Putamen (tissue), 1 donor: ENCODE measurements around the gene ECI2.

Source experiments
- DNase-seq: peaks from one replicate; pipeline ENCODE4 v3.0.0-alpha.2; 2016; ENCODE audit warnings: low spot score

The ECI2 gene, protein sequence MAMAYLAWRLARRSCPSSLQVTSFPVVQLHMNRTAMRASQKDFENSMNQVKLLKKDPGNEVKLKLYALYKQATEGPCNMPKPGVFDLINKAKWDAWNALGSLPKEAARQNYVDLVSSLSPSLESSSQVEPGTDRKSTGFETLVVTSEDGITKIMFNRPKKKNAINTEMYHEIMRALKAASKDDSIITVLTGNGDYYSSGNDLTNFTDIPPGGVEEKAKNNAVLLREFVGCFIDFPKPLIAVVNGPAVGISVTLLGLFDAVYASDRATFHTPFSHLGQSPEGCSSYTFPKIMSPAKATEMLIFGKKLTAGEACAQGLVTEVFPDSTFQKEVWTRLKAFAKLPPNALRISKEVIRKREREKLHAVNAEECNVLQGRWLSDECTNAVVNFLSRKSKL

DNA sequence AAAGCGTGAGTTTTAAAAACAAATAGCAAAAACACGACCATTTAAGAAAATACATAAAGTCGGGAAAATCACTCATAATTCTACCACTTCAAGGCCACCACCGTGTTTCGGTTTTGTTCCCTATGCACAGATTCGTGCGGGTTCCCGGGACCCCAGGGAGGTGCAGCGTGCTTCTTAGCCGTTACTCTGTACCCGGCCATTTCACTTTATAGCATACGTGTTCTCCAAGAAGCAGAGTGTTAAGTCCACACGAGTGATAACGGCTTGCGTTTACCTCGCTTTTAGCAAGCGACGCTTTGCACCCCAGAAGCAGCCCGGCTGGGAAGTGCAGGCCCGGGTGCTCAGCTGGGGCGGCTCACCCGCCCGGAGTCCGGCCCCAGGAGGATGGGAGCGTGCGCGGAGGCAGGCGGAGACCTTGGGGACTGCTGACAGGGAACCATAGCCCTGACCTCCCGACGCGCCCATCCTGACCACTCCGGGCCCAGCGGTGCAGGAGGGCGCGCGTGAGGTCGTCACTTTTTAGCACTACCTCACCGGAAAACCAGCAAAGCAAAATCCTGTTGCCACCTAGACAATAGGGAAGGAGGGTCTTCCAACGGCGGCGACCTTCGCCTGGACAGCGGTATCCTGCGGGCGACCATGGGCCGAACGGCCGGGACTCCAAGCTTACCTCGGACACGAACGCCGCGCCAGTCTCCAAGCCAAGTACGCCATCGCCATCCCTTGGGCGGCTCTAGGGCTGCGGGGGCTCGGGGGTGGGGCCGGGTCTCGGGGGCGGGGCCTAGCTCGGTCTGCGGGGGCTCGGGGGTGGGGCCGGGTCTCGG lies at the start of gene ECI2:
ECI2 (minus strand) TSS at position 735 of the 824 bp plus-strand sequence; CDS start at position 720, 15 bp downstream.
- DNase-seq, result no peak

DNA sequence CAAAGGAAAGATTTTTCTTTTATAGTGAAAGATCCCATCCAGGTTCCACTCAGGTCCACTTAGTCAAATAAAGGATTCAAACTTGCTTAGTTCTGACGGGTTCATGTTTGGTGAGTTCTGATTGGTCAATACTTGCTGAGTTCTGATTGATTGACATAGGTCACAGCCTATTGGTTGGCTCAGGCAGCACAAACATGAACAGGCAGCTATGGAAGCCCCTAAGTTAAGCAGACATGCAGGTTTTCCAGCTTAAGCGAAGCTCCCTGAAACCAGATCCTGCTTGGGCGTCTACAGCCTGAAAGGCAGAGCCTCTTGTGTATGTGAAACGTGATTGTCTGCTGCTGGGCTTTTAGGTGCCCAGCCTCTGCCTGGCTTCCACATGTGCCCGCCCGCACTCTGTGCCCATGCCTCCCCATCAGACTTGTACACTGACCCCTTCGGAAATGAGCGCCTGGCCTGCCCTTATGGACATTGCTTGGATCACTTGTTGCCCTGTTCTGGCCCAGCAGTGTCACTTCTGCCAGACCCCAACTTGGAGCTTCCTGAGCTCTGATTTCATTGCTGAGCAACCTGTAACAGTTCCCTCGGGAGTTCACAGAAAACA lies 45.4 kb upstream of the ECI2 start:
- DNase-seq, result no peak

DNA sequence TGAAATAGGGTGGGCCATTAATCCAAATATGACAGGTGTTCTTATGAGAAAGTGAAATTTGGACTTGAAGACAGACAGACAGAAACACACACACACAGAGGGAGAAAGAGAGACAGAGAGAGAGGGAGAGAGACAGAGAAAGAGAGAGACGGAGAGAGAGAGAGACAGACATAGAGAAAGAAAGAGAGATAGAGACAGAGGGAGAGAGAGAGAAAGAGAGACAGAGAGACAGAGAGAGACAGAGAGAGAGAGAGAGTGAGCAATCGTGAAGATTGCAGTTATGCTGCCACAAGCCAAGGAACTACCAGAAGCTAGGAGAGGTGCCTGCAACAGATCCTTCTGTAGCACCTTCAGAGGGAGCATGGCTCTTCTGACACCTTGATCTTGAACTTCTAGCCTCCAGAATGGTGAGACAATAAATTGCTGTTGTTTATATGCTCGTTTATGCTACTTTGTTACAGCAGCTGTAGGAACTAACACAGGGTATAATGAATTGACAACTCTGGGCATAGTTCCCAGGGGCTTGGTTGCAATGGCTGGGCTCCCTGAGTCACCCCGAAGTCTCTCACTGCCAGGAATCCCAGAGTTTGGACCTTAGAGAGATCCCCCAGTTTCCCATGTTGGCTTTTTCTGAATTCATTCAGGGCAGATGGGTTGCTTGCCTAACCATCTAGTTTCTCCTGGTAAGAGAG lies 44.7 kb upstream of the ECI2 start:
- no peak for DNase-seq

DNA sequence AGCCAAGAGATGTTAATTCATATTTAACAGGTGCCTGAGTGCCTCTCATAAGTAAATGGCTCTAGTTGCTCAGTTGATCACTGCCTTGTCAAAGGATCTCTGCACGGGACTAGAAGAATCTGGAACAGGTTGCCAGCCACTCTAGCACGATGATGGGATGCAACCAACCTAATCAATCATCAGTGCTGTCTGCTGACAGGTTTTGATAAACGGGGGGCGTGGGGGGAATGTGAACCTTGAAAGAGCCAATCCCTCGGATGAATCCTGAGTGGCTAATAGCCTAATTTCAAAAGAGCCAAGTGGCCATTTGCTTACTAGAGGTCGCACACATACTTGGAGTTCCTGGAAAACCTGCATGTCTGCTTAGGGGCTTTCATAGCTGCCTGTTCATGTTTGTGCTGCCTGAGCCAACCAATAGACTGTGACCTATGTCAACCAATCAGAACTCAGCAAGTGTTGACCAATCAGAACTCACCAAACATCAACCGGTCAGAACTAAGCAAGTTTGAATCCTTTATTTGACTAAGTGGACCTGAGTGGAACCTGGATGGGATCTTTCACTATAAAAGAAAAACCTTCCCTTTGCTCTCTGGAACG lies 43.5 kb upstream of the ECI2 start:
- no peak for DNase-seq

DNA sequence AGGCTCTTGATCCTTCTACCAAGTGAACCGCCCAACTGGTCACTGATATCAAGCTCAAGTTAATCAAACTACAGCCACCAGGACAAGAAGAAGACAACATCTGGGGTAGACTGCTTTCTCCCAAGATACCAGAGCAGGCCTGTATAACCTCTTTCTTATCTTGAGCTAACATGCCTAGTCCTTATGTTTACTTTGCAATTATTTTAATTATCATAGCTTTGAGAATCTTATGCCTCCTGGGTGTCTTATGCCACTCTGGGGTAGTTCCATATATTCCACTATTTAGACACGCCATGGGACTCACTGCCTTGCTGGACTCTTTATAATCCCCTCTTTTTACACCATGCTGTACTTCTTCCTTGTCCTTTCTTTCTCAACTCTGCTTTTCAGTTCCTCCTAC lies 41.5 kb upstream of the ECI2 start:
- no peak for DNase-seq

DNA sequence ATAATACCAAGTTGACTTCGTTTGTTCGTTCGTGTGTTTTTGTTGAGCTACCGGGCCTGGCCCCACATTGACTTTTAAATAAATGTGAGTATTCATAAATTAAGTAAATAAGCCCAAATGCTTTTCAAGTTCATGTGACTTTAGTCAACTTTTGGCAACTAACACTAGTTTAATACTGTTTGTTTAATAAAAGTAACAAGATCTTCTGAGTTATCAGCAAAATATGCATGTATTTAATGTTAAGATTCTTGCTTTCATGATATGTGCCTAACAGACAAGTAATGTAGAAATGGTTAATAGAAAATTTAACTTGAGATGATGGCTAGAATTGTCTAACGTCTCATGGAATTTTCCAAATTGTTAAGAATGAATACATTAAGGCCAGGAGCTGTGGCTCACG lies 38.7 kb upstream of the ECI2 start:
- DNase-seq, result no peak

DNA sequence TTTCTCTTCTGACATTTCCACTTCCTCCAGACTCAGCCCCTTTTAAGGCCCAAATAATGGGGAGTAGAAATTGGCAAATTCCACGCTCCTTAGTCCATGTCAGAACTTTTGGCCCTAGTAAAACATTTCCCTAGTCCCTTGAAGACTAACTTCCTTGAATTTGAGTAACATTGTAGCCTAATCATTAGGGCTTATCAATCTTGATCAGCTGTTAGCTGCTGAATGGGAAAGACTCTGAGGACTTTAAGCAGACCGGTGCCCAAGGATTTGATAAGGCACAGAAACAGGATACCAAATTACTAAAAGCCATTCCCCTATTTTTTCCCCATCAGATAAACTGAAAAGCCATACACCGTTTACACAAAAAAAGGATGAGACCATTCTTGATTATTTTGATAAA lies 37.0 kb upstream of the ECI2 start:
- no peak for DNase-seq

DNA sequence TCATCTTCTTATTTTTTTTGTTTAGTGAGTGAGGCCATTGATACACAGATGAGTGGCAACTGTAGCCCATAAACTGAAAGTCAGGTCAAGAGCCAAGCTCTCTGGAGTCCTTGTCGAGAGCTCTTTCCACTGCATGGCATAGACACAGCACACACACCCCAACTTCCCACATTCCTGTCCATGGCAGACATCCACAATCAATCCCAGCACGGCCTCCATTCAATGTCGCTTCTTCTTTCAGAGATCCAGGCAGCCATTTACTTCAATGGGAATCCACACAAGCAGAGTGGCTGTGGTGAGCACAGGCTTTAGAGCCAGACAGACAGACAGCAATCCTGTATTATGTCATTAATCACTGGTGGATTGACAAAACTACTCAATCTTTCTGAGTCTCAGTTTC lies 34.9 kb upstream of the ECI2 start:
- no peak for DNase-seq

DNA sequence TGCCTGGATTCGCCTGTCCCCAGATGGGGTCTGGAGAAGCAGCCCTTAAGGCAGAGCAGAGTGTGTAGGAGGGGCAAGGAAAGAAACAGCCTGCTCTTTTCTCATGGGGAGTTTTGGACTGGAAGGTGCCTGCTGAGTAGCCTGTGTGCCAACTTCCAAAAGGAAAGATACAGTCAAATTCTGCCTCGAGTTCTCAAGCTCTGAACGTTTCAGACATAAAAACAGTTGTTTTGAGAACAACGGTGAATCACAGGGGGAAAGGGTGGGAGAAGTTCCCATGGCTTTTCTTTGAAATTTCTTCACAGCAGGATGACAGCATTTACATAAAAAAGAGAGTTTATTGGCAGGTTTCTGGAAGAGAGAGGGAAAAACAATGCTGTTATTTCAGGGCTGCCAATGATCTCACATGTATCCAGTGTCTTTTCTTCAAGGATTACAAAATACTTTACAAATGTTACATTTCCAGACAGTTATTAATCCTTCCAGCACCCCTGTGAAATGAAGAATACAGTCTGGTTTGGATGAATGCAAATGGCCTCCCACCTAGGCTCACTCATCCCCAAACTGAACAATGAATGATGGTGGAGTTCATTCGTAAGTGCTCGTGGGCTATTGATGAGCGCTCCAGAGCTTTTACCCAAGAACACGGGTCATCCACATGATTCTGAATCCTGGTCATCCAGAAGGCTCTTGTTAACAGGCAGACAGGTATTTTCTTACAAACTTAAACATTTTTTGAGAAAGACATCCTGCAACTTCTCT lies 33.8 kb upstream of the ECI2 start:
- no peak for DNase-seq

DNA sequence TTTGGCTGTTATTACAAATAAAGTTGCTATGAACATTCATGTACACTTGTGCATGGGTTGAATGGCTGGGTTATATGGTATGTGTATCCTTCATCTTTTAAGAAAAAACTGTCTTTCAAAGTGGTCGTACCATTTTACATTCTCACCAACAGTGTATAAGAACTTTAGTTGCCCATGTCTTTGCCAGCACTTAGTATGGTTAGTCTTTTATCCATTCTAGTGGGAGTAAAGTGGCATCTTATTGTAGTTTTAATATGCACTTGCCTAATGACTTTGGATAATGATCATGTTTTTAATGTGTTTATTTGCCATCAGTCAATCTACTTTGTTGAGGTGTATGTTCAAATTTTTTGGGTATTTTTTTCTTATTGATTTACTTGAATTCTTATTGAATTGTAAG lies 32.5 kb upstream of the ECI2 start:
- DNase-seq, result no peak

DNA sequence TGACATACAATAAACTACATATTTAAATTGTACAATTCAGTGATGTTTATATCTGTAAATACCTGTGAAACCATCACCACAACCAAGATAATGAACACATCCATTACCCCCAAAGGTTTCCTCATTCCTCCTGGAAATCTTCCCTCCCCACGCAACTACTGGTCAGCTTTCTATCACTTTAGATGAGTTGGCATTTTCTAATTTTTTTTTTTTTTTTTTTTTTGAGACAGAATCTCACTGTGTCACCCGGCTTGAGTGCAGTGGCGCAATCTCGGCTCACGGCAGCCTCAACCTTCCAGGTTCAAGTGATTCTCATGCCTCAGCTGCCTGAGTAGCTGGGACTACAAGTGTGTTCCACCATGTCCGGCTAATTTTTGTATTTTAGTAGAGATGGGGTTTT lies 31.7 kb upstream of the ECI2 start:
- no peak for DNase-seq

DNA sequence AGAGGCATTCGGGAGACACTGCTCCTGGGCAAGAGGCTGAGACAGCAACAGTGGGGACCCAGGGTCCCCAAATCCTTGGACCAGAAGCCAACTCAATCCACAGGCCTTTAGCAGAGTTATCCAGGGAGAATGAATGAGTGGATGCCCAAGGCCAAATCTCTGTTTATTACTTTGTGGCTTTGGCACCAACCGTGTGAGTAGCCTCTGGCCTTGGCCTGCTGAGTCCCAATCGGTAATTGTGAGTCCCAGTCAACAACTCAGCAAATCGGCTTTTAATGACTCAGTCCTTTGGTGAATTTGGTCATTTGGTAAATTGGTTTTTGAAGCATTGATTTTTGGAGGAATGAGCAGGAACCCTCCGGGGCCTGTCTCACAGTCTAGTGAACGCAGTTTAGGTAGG lies 29.1 kb upstream of the ECI2 start:
- no peak for DNase-seq

DNA sequence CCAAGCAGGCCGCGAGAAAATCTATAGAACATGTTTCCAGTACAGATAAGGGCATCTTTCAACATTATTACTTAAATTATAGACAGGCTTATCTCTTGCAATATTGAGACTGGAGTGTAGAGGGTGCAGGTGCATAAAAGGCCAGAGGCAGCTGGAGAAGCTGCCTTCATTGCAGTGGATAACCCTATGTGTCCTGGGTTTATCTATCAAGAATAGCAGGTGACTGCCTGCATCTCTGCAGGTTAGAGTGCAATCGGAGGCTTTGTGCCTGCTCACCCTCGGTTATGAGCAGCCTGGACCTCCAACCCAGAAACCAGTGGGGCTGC lies 28.7 kb upstream of the ECI2 start:
- DNase-seq, result no peak

DNA sequence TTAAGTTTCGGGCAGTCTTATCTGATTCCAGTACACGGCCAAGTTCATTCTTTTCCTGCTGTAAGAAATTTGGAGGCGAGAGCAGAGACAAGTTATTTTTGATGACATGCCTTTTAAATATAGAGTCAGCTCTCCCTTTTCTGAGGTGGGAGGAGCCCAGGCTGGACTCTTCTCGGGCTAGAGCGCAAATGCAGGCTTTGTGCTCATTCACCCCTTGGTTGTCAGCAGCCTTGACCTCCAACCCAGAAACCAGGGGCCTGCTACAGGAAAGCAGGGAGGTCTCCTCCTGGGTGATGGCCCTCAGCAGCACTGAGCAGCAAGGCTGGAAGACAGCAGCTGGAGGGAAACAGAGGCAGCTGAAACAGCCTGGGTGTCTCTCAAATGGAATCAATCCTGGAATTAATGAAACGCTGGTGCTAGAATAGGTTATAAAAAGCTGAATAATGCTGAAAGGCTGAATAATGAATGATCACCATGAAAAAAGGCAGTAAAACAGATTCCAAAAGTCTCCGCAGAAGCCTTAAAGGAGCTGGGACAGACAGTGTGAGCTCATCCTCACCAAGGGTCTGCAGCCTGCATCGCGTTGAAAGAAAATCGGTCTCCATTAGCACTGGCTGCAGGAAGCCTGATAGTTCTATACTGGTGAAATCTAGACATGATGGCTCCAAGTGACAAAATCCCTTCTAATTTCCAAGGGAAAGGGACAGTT lies 28.2 kb upstream of the ECI2 start:
- DNase-seq, result no peak

DNA sequence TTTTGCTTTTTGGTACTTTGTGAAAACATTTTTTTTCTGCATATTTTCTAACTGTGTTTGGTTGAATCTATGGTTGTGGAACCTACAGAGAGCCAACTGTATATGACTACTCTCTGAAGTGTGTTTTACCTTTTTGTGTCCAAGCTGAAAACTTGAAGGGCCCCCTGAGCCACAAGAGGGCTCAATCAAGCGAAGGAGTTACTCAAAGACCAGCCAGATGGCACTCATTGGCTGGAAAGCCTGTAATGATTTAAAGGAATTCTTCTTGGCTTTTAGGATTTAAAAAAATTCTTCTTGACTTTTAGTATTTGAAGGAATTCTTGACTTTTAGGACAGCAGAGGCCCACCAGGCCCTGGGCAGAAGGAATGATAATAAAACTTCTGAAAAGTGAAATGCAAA lies 27.0 kb upstream of the ECI2 start:
- DNase-seq, result no peak

DNA sequence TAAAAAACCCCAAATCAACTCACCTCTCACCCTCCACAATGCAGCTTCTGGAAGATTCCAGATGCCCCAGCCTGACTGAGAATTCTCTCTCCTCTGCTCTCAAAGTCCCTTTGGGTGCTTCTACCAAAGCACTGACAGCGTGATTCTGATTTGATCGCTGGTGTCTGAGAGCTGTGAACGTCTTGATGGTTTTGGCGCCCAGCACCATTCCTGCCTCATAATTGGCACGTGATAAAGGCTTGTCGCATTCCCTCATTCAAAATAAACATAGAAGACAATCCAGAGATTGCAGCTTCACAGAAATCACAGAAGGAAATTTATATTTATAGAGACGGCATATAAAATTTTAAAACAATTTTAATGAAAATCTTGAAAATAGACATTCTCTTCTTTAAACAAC lies 24.1 kb upstream of the ECI2 start:
- DNase-seq, result no peak

DNA sequence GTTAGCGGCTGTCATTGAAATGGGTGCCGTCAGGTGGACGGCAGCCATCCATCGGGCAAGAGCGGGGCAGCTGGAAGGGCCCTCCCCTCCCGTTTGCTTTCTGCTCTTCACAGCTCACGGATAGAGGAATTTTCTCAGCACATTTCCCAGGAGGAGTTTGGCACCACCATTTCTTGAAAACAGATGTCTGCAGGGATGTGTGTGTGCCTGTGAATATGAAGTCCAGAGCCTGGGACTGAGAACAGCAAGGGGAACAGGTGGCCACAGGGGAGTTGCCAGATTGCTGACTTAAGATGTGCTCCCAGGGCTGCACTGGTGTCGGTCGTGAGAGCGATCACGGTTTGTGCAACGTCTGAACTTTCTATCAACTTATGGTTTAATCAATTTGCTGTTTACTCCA lies 22.1 kb upstream of the ECI2 start:
- no peak for DNase-seq

DNA sequence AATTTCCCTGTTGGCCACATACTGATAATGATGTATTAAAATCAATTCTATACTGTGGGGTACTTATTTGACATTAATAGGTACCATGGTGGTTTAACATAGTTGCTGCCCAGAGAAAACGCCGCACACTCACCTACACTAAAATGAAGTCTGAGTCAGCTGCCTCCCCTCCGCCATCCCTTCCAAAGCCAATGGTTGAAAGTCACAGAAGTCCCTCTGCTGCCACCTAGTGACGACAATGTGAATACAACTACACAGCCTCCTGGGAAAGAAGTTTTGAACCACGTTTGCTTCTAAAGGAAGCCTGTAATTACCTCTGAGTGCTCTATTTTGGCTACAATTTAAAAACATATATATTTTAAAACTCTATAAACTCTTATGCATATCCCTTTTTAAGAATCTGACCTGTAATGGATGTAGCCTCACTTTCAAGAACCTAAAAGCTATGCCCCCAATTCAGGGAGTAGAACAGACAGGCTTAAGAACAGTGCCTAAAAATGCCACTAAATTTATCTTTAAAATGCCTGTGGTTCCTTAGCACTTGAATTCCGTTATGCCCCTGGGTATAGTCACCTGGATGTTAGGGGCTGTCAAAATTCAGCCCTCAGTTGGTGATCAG lies 20.6 kb upstream of the ECI2 start:
- DNase-seq, result peak; percentile 79

DNA sequence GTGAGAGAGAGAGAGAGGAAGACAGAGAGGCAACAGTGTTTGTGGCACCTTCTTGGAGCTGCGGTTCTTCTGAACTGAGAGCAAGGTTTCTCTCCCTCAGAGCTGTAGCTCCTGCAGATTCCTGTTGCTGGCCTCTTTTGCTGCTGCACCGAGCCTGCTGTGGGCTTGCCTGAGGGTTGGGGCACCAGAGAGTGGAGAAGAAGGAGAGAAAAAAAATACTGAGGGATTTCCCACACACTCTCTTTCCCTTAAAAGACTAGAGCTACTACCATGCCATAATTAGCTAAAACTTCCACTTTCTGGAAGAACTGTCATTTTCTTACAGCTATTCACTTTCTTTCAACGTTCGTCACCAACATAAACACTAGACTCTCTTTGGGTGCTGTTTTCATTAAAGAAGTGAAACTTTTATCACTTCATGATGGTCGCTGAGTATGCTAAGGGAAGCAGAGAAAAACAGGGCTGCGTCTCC lies 18.2 kb upstream of the ECI2 start:
- no peak for DNase-seq

DNA sequence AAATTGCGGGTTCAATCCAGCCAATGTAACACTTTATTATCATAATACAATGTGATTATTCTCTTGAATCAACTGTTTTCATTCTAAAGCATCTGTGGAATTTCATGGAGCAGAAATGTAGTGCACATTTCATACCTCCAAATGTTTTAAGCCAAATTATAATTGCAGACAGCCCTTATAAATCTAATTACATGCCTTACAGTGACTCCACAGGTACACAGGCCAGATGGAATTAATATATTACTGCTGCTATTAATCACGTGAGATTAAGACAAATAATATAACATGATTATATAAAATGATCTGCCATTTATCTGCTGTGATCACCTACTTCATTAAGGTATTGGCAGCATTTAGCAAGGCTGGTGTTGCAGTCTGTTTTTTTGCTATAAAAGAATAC lies 9.7 kb upstream of the ECI2 start:
- DNase-seq, result no peak
